ENCODE measurements around the gene RAMACL.
A peak's percentile ranks its signal among the peaks of the same experiment; 100 is the strongest.
"Not testable (repeated sequence)": the region's sequence is repeated elsewhere in the genome, so short reads cannot be mapped to it uniquely, and the experiment has no call there.

RAMACL gene

GRCh38 chr6:166586424-166587156, at the start of gene RAMACL:
Gene RAMACL, minus strand, starts transcription at chr6:166586678. Its CDS starts 201 bp downstream, at chr6:166586477.
- no peaks in the 10 kb centered on the region for H3K9me3 Mint-ChIP-seq
- H3K27ac Mint-ChIP-seq = no peak within 1 kb of the TSS
- peaks cover 33% of the 10 kb centered on the region for H3K4me1 Mint-ChIP-seq
- no peaks in the 10 kb centered on the region for H3K27me3 Mint-ChIP-seq
- no peak within 1 kb of the TSS for H3K4me3 Mint-ChIP-seq
- DNase-seq (peak; percentile 18 to 54), ATAC-seq (peak; percentile 83)

- no peak overlapping the region for H3K27ac Mint-ChIP-seq
- no peak overlapping the region for H3K4me3 Mint-ChIP-seq
- H3K9me3 Mint-ChIP-seq = no peaks in the 10 kb centered on the region
- DNase-seq = no peak
- peaks cover 10% of the 10 kb centered on the region for H3K4me1 Mint-ChIP-seq
- peak; percentile 34 for ATAC-seq
- peaks cover 67% of the 10 kb centered on the region for H3K27me3 Mint-ChIP-seq
Observed at GRCh38 chr6:166635013-166635970, 48.8 kb upstream of the RAMACL start.

- not testable (repeated sequence) for ATAC-seq, DNase-seq, H3K4me1 Mint-ChIP-seq, H3K9me3 Mint-ChIP-seq, H3K4me3 Mint-ChIP-seq, H3K27ac Mint-ChIP-seq
- peaks cover 67% of the 10 kb centered on the region for H3K27me3 Mint-ChIP-seq
Observed at GRCh38 chr6:166634581-166634980, 48.1 kb upstream of the RAMACL start.

- H3K4me3 Mint-ChIP-seq = no peak overlapping the region
- no peaks in the 10 kb centered on the region for H3K9me3 Mint-ChIP-seq
- H3K27ac Mint-ChIP-seq = no peak overlapping the region
- DNase-seq = no peak
- no peak for ATAC-seq
- peaks cover 67% of the 10 kb centered on the region for H3K27me3 Mint-ChIP-seq
- H3K4me1 Mint-ChIP-seq = no peaks in the 10 kb centered on the region
Observed at GRCh38 chr6:166633732-166634535, 47.5 kb upstream of the RAMACL start.

- H3K4me1 Mint-ChIP-seq = peaks cover 11% of the 10 kb centered on the region
- DNase-seq (no peak), ATAC-seq (no peak)
- H3K27ac Mint-ChIP-seq = no peak overlapping the region
- no peak overlapping the region for H3K4me3 Mint-ChIP-seq
- peaks cover 68% of the 10 kb centered on the region for H3K27me3 Mint-ChIP-seq
- H3K9me3 Mint-ChIP-seq = no peaks in the 10 kb centered on the region
Observed at GRCh38 chr6:166632731-166633130, 46.3 kb upstream of the RAMACL start.

GRCh38 chr6:166630462-166630861, 44.0 kb upstream of the RAMACL start:
- DNase-seq (no peak), ATAC-seq (no peak)
- Mint-ChIP-seq H3K27me3 (peaks cover 55% of the 10 kb centered on the region), H3K9me3 (no peaks in the 10 kb centered on the region), H3K4me1 (peaks cover 21% of the 10 kb centered on the region), H3K27ac (no peak overlapping the region), H3K4me3 (no peak overlapping the region)

- ATAC-seq (no peak), DNase-seq (no peak)
- Mint-ChIP-seq H3K27ac (no peak overlapping the region), H3K4me1 (peaks cover 26% of the 10 kb centered on the region), H3K4me3 (no peak overlapping the region), H3K9me3 (no peaks in the 10 kb centered on the region), H3K27me3 (peaks cover 58% of the 10 kb centered on the region)
Observed at GRCh38 chr6:166629628-166630027, 43.1 kb upstream of the RAMACL start.

GRCh38 chr6:166627875-166628801, 41.7 kb upstream of the RAMACL start:
- Mint-ChIP-seq H3K27ac (peak overlapping the region; percentile 89), H3K27me3 (peaks cover 59% of the 10 kb centered on the region), H3K4me1 (peaks cover 26% of the 10 kb centered on the region), H3K4me3 (peak overlapping the region; percentile 83 to 90), H3K9me3 (no peaks in the 10 kb centered on the region)
- peak in 1 of 2 donors; percentile 58 for DNase-seq
- ATAC-seq = peak; percentile 41

- peak; percentile 100 for DNase-seq
- Mint-ChIP-seq H3K9me3 (no peaks in the 10 kb centered on the region), H3K27ac (peak within 1 kb of the TSS; percentile 89 to 93), H3K4me3 (peak within 1 kb of the TSS; percentile 83 to 91), H3K27me3 (peaks cover 64% of the 10 kb centered on the region), H3K4me1 (peaks cover 26% of the 10 kb centered on the region)
- ATAC-seq = peak; percentile 93
Observed at GRCh38 chr6:166627033-166627874, 40.8 kb upstream of the RAMACL start, which contains the start of gene RPS6KA2. Gene RPS6KA2, minus strand, starts transcription at chr6:166627251. Its CDS starts 232 bp downstream, at chr6:166627019.

- peak overlapping the region; percentile 81 to 91 for H3K4me3 Mint-ChIP-seq
- peak; percentile 21 for ATAC-seq
- peaks cover 26% of the 10 kb centered on the region for H3K4me1 Mint-ChIP-seq
- H3K9me3 Mint-ChIP-seq = no peaks in the 10 kb centered on the region
- peaks cover 64% of the 10 kb centered on the region for H3K27me3 Mint-ChIP-seq
- peak overlapping the region; percentile 82 to 93 for H3K27ac Mint-ChIP-seq
- DNase-seq = peak; percentile 37 to 40
Observed at GRCh38 chr6:166626177-166627032, 39.9 kb upstream of the RAMACL start.

- no peaks in the 10 kb centered on the region for H3K9me3 Mint-ChIP-seq
- ATAC-seq (no peak), DNase-seq (no peak)
- peaks cover 57% of the 10 kb centered on the region for H3K27me3 Mint-ChIP-seq
- peak overlapping the region; percentile 81 to 91 for H3K4me3 Mint-ChIP-seq
- no peak overlapping the region for H3K27ac Mint-ChIP-seq
- peaks cover 26% of the 10 kb centered on the region for H3K4me1 Mint-ChIP-seq
Observed at GRCh38 chr6:166625356-166625755, 38.9 kb upstream of the RAMACL start.

- ATAC-seq (no peak), DNase-seq (no peak)
- Mint-ChIP-seq H3K27ac (no peak overlapping the region), H3K9me3 (no peaks in the 10 kb centered on the region), H3K4me3 (no peak overlapping the region), H3K4me1 (peaks cover 26% of the 10 kb centered on the region), H3K27me3 (peaks cover 46% of the 10 kb centered on the region)
Observed at GRCh38 chr6:166624275-166624674, 37.8 kb upstream of the RAMACL start.

- Mint-ChIP-seq H3K9me3 (no peaks in the 10 kb centered on the region), H3K27me3 (peaks cover 37% of the 10 kb centered on the region), H3K4me3 (no peak overlapping the region), H3K4me1 (peaks cover 20% of the 10 kb centered on the region), H3K27ac (no peak overlapping the region)
- ATAC-seq = no peak
- DNase-seq = no peak
Observed at GRCh38 chr6:166623318-166623717, 36.8 kb upstream of the RAMACL start.
